Testis (tissue), 3 donors: ENCODE data around the gene NKAIN2. TPM values are rescaled to one million over a fixed set of nuclear protein-coding genes. Genes with fewer than 3 reads are reported as not detected.

Source experiments
- DNase-seq: peaks from one replicate; pipeline ENCODE4 v3.0.0-alpha.2; 2019
- H3K27ac ChIP-seq, 2 donors: fragments of 200-600 bp; sonication (generic); one replicate each; pipeline ENCODE4 v1.5.1; 2019
- H3K27me3 ChIP-seq: fragments of 200-600 bp; sonication (generic); one replicate; pipeline ENCODE4 v1.5.1; 2019
- H3K36me3 ChIP-seq: fragments of 200-600 bp; sonication (generic); one replicate; pipeline ENCODE4 v1.5.1; 2017; ENCODE audit warnings: low read depth; ENCODE audit errors: missing control alignments
- H3K4me1 ChIP-seq: fragments of 200-600 bp; sonication (generic); one replicate; pipeline ENCODE4 v1.5.1; 2019
- H3K4me3 ChIP-seq, 2 donors: fragments of 200-600 bp; sonication (generic); one replicate each; pipeline ENCODE4 v1.5.1; 2017 to 2019
- H3K9me3 ChIP-seq: fragments of 200-600 bp; sonication (generic); one replicate; pipeline ENCODE4 v1.5.1; 2017
- CTCF ChIP-seq, 3 experiments: fragments of 450-650 bp in 2 of 3; fragments of 200-600 bp in 1 of 3; sonication (generic) in 1 of 3; IDR thresholded peaks; one replicate each; pipeline ENCODE4 v1.5.1; 2016 to 2019; ENCODE audit warnings: antibody characterized with exemption in 3 of 3, mild to moderate bottlenecking in 2 of 3, moderate library complexity in 1 of 3
- POLR2A ChIP-seq: fragments of 450-650 bp; IDR thresholded peaks from one replicate; pipeline ENCODE4 v1.6.1; 2017; ENCODE audit warnings: antibody characterized with exemption, mild to moderate bottlenecking, moderate library complexity
- WGBS, 2 donors: methylation state at CpG; one replicate each; pipeline ENCODE4 v1.1.5; 2018; 5-methylcytosine and 5-hydroxymethylcytosine counted together
- intact Hi-C: fragments of 100-400 bp; cut with DNase I; formaldehyde crosslinking; loops from one replicate; pipeline ENCODE4 v1.15.1; 2023; ENCODE audit warnings: low total_unique reads
- polyA plus RNA-seq: library from polyadenylated mRNA; stranded (reverse); fragments of 350-450 nt; fragmentation: Illumina TruSeq; extraction: RNeasy Lipid Tissue Mini Kit (QIAGEN cat#74804); gene quantifications from one replicate; pipeline ENCODE4 v1.2.3, GENCODE V29; 2014; ENCODE audit warnings: low read depth, low replicate concordance; ENCODE audit not compliant: insufficient read depth
- total RNA-seq, 2 donors: library from RNA; depleted of rRNA; stranded (reverse); fragments of >200 nt; gene quantifications; one replicate each; pipeline ENCODE4 v1.2.3, GENCODE V29; 2016

Gene NKAIN2
- total and polyA plus RNA-seq, 3 donors from 2014 or later, result 0.56 to 1.1 (median 0.71) TPM

GRCh38 chr6:124682751-124683150 is 879.1 kb downstream of the NKAIN2 start:
- 58 to 67% methylated on average over 6 of the region's 6 CpGs for WGBS, 2 donors
- Histone ChIP-seq H3K4me1 (no peaks in the 10 kb centered on the region), H3K27me3 (no peaks in the 10 kb centered on the region), H3K36me3 (no peaks in the 10 kb centered on the region), H3K4me3 (no peak overlapping the region), H3K9me3 (no peaks in the 10 kb centered on the region), H3K27ac (no peak overlapping the region)
- TF ChIP-seq POLR2A (no peak), CTCF (IDR thresholded peaks at IDR 0.05) (no peak)
- no peak for DNase-seq
- intact Hi-C loops, result no loop called here

- TF ChIP-seq CTCF (IDR thresholded peaks at IDR 0.05) (no peak), POLR2A (no peak)
- WGBS, 2 donors, result 71 to 88% methylated on average over 4 of the region's 4 CpGs
These were observed 879.8 kb downstream of the NKAIN2 start for GRCh38 chr6:124683507-124683906.

GRCh38 chr6:124684621-124685020 is 881.0 kb downstream of the NKAIN2 start:
- Histone ChIP-seq H3K4me3 (no peak overlapping the region), H3K27me3 (no peaks in the 10 kb centered on the region), H3K4me1 (no peaks in the 10 kb centered on the region), H3K27ac (no peak overlapping the region), H3K9me3 (no peaks in the 10 kb centered on the region), H3K36me3 (no peaks in the 10 kb centered on the region)
- DNase-seq, result no peak
- TF ChIP-seq POLR2A, result no peak
- no peak for TF ChIP-seq CTCF (IDR thresholded peaks at IDR 0.05)
- intact Hi-C loops, result no loop called here
- WGBS, 2 donors, result 87 to 88% methylated on average over 2 of the region's 2 CpGs

More at GRCh38 chr6:124683507-124683906, 879.8 kb downstream of the NKAIN2 start:
- H3K9me3 ChIP-seq, result no peaks in the 10 kb centered on the region
- H3K36me3 ChIP-seq, result no peaks in the 10 kb centered on the region
- no peak overlapping the region for H3K4me3 ChIP-seq
- DNase-seq, result no peak
- H3K4me1 ChIP-seq, result no peaks in the 10 kb centered on the region
- no peaks in the 10 kb centered on the region for H3K27me3 ChIP-seq
- H3K27ac ChIP-seq, result no peak overlapping the region
- intact Hi-C loops, result no loop called here

GRCh38 chr6:124688369-124688768 is 884.7 kb downstream of the NKAIN2 start:
- no peak overlapping the region for H3K27ac ChIP-seq
- H3K4me3 ChIP-seq, result no peak overlapping the region
- TF ChIP-seq CTCF (IDR thresholded peaks at IDR 0.05), result no peak
- no peak for TF ChIP-seq POLR2A
- H3K9me3 ChIP-seq, result no peaks in the 10 kb centered on the region
- no peaks in the 10 kb centered on the region for H3K27me3 ChIP-seq
- H3K36me3 ChIP-seq, result no peaks in the 10 kb centered on the region
- intact Hi-C loops, result no loop called here
- no peak for DNase-seq
- H3K4me1 ChIP-seq, result no peaks in the 10 kb centered on the region

GRCh38 chr6:124694139-124694705 is 890.6 kb downstream of the NKAIN2 start:
- Histone ChIP-seq H3K4me1 (no peaks in the 10 kb centered on the region), H3K36me3 (no peaks in the 10 kb centered on the region), H3K27ac (no peak overlapping the region), H3K9me3 (no peaks in the 10 kb centered on the region), H3K27me3 (no peaks in the 10 kb centered on the region), H3K4me3 (no peak overlapping the region)
- no peak for DNase-seq
- intact Hi-C loops, result no loop called here
- TF ChIP-seq POLR2A, result no peak
- TF ChIP-seq CTCF (IDR thresholded peaks at IDR 0.05), result no peak
- 81 to 89% methylated on average over 4 of the region's 4 CpGs for WGBS, 2 donors
